ENCODE results near the gene SLC43A2. TPM values are rescaled to one million over a fixed set of nuclear protein-coding genes. Genes with fewer than 3 reads are reported as not detected.
"Not testable (repeated sequence)": the region's sequence is repeated elsewhere in the genome, so short reads cannot be mapped to it uniquely, and the experiment has no call there.

Gene SLC43A2
- total RNA-seq, 2 experiments from 2014 or later, result 2.0 to 2.2 TPM

GRCh38 chr17:1541367-1541904 is 87.2 kb downstream of the SLC43A2 start:
- intact Hi-C loops (cut with micrococcal nuclease), result no loop called here
- Mint-ChIP-seq H3K4me3 (no peak overlapping the region), H3K9me3 (no peaks in the 10 kb centered on the region), H3K36me3 (peaks cover 19% of the 10 kb centered on the region), H3K27me3 (no peaks in the 10 kb centered on the region), H3K27ac (peak overlapping the region; percentile 31), H3K4me1 (ENCODE audit: low read depth) (peaks cover 12% of the 10 kb centered on the region)
- DNase-seq, result peak; percentile 26
- CTCF ChIA-PET, result interaction anchor here (1.0 kb wide), 1 partner anchor 21 kb away, joined by 4 read pairs; no protein-coding TSS in a partner anchor
- POLR2A ChIA-PET, result interaction anchor here (0.7 to 1.0 kb wide), 2 partner anchors 15 to 176 kb away, joined by 3 to 4 read pairs; no protein-coding TSS in a partner anchor

DNA sequence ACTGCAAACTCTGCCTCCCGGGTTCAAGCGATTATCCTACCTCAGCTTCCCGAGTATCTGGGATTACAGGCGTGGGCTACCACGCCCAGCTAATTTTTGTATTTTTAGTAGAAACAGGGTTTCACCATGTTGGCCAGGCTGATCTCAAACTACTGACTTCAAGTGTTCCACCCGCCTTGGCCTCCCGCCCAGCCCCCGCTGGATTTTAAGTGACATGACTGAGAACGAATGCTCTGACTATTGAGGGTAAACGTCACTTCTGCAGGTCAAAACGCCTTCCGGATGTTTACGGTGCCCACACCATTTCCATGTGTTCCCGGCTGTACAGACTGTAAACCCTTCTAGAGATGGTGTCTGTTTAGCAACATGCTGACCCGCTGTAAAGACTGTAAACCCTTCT is 88.8 kb downstream of the SLC43A2 start:
- DNase-seq, result no peak
- intact Hi-C loops (cut with micrococcal nuclease), result no loop called here
- Mint-ChIP-seq H3K27me3 (no peaks in the 10 kb centered on the region), H3K4me3 (no peak overlapping the region), H3K4me1 (ENCODE audit: low read depth) (peaks cover 12% of the 10 kb centered on the region), H3K27ac (no peak overlapping the region), H3K9me3 (no peaks in the 10 kb centered on the region), H3K36me3 (peaks cover 24% of the 10 kb centered on the region)
- ChIA-PET CTCF (no interaction called here), POLR2A (no interaction called here)

- no peak for DNase-seq
- Mint-ChIP-seq H3K27me3 (no peaks in the 10 kb centered on the region), H3K27ac (no peak overlapping the region), H3K9me3 (no peaks in the 10 kb centered on the region), H3K36me3 (peaks cover 19% of the 10 kb centered on the region), H3K4me1 (ENCODE audit: low read depth) (no peaks in the 10 kb centered on the region), H3K4me3 (no peak overlapping the region)
- CTCF ChIA-PET, result no interaction called here
- intact Hi-C loops (cut with micrococcal nuclease), result no loop called here
- POLR2A ChIA-PET, result no interaction called here
Observed at GRCh38 chr17:1535737-1536136, 92.9 kb downstream of the SLC43A2 start.

DNA sequence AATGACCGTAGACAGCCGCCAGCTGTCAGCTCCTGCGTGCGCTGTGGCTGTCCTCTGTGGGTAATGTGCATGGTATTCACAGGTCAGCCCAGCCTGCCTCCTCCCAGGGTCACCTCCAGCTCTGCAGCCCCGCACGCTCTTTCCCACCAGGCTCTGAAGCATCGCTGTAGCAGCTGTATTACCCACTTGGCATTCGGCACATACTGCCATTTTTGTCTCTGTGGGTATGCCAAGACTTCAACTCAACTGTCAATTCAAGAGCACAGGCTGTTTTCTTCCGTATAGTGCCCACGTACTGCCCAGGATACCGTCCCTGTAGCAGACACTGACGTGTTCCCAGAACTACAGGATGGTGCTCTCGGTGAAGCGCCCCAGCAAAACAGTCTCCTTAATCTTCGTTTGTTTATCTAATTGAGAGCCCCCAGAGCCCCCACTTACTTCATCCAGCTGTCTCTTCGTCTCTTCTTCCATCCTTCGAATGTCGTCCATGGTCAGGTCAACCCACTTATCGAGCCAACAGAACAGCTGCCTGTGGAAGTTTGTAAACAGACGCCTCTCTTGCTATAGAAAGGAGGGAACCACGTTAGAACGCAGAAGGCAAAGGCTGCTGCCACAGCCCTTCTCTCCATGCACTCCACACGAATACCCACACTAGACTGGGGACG is 94.8 kb downstream of the SLC43A2 start:
- Mint-ChIP-seq H3K9me3 (no peaks in the 10 kb centered on the region), H3K27ac (no peak overlapping the region), H3K36me3 (peaks cover 13% of the 10 kb centered on the region)

GRCh38 chr17:1532836-1533602 is 95.6 kb downstream of the SLC43A2 start:
- H3K27me3 Mint-ChIP-seq, result no peaks in the 10 kb centered on the region
- POLR2A ChIA-PET, result interaction anchor here (0.6 kb wide), 1 partner anchor 1062 kb away, joined by 5 read pairs; no protein-coding TSS in a partner anchor
- CTCF ChIA-PET, result interaction anchor here (0.6 to 1.6 kb wide), 5 partner anchors 13 to 171 kb away, joined by 3 to 17 read pairs (median 3); no protein-coding TSS in a partner anchor
- DNase-seq, result peak; percentile 61
- intact Hi-C loops (cut with micrococcal nuclease), result no loop called here
- H3K4me1 Mint-ChIP-seq (ENCODE audit: low read depth), result peaks cover 5% of the 10 kb centered on the region
- H3K36me3 Mint-ChIP-seq, result peaks cover 14% of the 10 kb centered on the region
- H3K4me3 Mint-ChIP-seq, result no peak overlapping the region
- no peaks in the 10 kb centered on the region for H3K9me3 Mint-ChIP-seq
- no peak overlapping the region for H3K27ac Mint-ChIP-seq

More for the DNA sequence above, 94.8 kb downstream of the SLC43A2 start:
- ChIA-PET POLR2A (no interaction called here), CTCF (interaction anchor here (0.6 to 1.6 kb wide), 3 partner anchors 16 to 168 kb away, joined by 3 to 17 read pairs (median 4); no protein-coding TSS in a partner anchor)
- Mint-ChIP-seq H3K27me3 (no peaks in the 10 kb centered on the region), H3K4me1 (ENCODE audit: low read depth) (peaks cover 5% of the 10 kb centered on the region), H3K4me3 (no peak overlapping the region)
- intact Hi-C loops (cut with micrococcal nuclease), result no loop called here
- no peak for DNase-seq

- ChIA-PET POLR2A (no interaction called here), CTCF (interaction anchor here (0.5 kb wide), 1 partner anchor 43 kb away, joined by 3 read pairs; no protein-coding TSS in a partner anchor)
- intact Hi-C loops (cut with micrococcal nuclease), result no loop called here
- DNase-seq, result no peak
- H3K4me1 Mint-ChIP-seq (ENCODE audit: low read depth), result peaks cover 16% of the 10 kb centered on the region
- H3K4me3 Mint-ChIP-seq, result no peak overlapping the region
- H3K36me3 Mint-ChIP-seq, result peaks cover 9% of the 10 kb centered on the region
- no peaks in the 10 kb centered on the region for H3K27me3 Mint-ChIP-seq
- peak overlapping the region; percentile 31 for H3K27ac Mint-ChIP-seq
- no peaks in the 10 kb centered on the region for H3K9me3 Mint-ChIP-seq
Observed at GRCh38 chr17:1529863-1530262, 98.8 kb downstream of the SLC43A2 start.

DNA sequence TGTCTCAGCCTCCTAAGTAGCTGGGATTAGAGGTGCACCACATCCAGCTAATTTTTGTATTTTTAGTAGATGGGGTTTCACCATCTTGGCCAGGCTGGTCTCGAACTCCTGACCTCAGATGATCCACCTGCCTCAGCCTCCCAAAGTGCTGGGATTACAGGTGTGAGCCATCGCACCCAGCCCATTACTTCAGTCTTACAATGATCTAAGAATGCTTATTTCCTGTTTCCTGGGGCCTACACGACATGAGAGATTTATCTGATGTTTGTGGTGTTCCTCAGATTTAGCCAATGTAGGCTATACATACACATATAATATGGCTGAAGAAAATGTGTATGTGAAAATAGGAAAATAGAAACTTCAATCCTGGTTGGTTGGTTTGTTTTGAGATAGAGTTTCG is 101.8 kb downstream of the SLC43A2 start:
- intact Hi-C loops (cut with micrococcal nuclease); H3K4me3 Mint-ChIP-seq; H3K36me3 Mint-ChIP-seq; H3K9me3 Mint-ChIP-seq; H3K27me3 Mint-ChIP-seq; DNase-seq: not testable (repeated sequence)
- peaks cover 16% of the 10 kb centered on the region for H3K4me1 Mint-ChIP-seq (ENCODE audit: low read depth)
- ChIA-PET POLR2A (interaction anchor here (0.7 to 0.8 kb wide), 2 partner anchors 15 to 162 kb away, joined by 3 to 4 read pairs; no protein-coding TSS in a partner anchor), CTCF (interaction anchor here (1.0 kb wide), 1 partner anchor 194 kb away, joined by 3 read pairs; no protein-coding TSS in a partner anchor)
- peak overlapping the region; percentile 42 for H3K27ac Mint-ChIP-seq

DNA sequence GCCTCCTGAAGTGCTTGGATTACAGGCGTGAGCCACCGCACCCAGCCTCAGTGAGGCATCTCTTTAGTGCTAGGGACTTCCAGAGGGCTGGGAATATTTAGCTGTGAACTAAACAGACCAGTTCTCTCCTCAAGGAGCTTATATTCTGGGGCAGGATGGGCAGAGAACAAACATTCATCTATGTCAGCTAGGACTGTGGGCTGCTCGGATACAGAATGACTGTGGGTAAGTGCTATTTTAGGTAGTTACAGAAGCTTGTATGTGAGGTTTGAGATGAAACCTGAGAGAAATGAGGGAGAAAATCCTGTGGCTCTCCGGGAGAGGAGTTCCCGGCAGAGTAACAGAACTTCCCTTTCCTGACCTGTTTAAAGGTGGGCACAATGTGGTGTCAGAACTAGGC is 106.0 kb downstream of the SLC43A2 start:
- Mint-ChIP-seq H3K27ac (no peak overlapping the region), H3K27me3 (no peaks in the 10 kb centered on the region), H3K4me3 (no peak overlapping the region), H3K36me3 (peaks cover 2% of the 10 kb centered on the region), H3K9me3 (no peaks in the 10 kb centered on the region), H3K4me1 (ENCODE audit: low read depth) (peaks cover 18% of the 10 kb centered on the region)
- ChIA-PET POLR2A (no interaction called here), CTCF (no interaction called here)
- intact Hi-C loops (cut with micrococcal nuclease), result no loop called here
- DNase-seq, result no peak

DNA sequence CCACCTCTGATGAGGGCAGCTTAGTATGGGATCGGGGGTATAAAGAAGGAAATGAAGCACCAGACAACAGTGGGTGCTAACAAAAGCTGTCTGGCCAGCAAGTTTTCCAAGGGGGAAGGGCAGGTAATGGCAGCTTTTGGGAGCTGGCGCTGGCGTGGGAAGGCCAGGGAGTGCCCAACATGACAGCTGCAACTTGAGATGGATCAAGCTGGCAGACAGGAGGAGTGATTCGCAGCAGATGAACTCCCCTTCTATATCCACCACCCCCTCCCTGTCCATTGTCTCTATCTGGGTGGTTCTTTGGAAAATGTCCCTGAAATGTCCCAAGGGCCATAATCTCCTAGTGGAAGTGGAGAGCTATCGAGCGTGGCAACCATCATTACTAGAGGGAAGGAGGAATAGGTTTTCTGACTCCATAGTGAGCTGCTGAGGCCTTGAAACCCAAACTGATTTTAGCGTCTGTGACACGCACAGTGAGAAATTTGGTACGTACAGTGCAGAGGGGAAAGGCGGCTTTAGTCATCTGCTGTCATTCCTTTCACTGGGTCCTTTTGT is 107.5 kb downstream of the SLC43A2 start:
- peaks cover 2% of the 10 kb centered on the region for H3K36me3 Mint-ChIP-seq
- H3K9me3 Mint-ChIP-seq, result no peaks in the 10 kb centered on the region
- no peak for DNase-seq
- intact Hi-C loops (cut with micrococcal nuclease), result no loop called here
- POLR2A ChIA-PET, result no interaction called here
- no peaks in the 10 kb centered on the region for H3K27me3 Mint-ChIP-seq
- no peak overlapping the region for H3K4me3 Mint-ChIP-seq
- H3K27ac Mint-ChIP-seq, result no peak overlapping the region
- H3K4me1 Mint-ChIP-seq (ENCODE audit: low read depth), result peaks cover 12% of the 10 kb centered on the region
- CTCF ChIA-PET, result interaction anchor here (1.0 to 1.2 kb wide), 2 partner anchors 20 to 155 kb away, joined by 3 to 4 read pairs; no protein-coding TSS in a partner anchor

DNA sequence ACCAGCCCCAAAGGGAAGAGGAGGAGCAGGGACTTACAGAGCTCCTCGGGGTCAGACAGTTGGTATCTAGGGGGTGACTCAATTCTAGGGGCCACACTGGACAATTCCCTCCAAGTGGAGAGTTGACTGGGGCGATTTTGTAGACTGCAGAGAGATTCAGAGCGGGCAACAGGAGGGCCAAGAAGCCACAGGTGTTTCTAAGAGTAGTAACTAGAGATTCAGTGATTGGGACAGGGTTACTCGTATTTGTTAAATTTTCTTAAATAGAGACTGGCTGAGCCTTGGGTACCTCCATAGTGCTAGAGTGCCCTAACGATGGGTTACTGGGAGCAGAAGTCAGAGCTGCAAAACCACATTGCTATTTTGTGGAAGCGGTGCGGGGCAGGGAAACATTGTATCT is 109.0 kb downstream of the SLC43A2 start:
- Mint-ChIP-seq H3K27ac (no peak overlapping the region), H3K4me3 (no peak overlapping the region), H3K4me1 (ENCODE audit: low read depth) (peaks cover 17% of the 10 kb centered on the region), H3K9me3 (no peaks in the 10 kb centered on the region), H3K36me3 (peaks cover 2% of the 10 kb centered on the region), H3K27me3 (no peaks in the 10 kb centered on the region)
- ChIA-PET POLR2A (no interaction called here), CTCF (interaction anchor here (1.1 to 1.2 kb wide), 2 partner anchors 13 to 154 kb away, joined by 3 read pairs; no protein-coding TSS in a partner anchor)
- DNase-seq, result no peak
- intact Hi-C loops (cut with micrococcal nuclease), result loop anchor here (5.0 kb wide), 1 partner anchor 172 kb away; no protein-coding TSS in a partner anchor
